ENCODE measurements around the gene FERMT1. TPM values are rescaled to one million over a fixed set of nuclear protein-coding genes. Genes with fewer than 3 reads are reported as not detected.
A peak's percentile ranks its signal among the peaks of the same experiment; 100 is the strongest.

The FERMT1 gene
- total and polyA plus RNA-seq, 2 of the 13 experiments (the other 11 are each of a cell fraction or from before 2014, with no cell fraction given), result 15.8 to 29.5 TPM

- TF ChIP-seq TOPORS (CRISPR knock-in tag; IDR thresholded peaks at IDR 0.05) (no peak), ATF7 (IDR thresholded peaks at IDR 0.05) (no peak), ATF7 (CRISPR knock-in tag; IDR thresholded peaks at IDR 0.05) (no peak), MBNL3 (CRISPR knock-in tag; conservative IDR thresholded peaks at IDR 0.05) (no peak)
Observed at GRCh38 chr20:6116758-6117157, 6.1 kb downstream of the FERMT1 start (continued).

- Histone ChIP-seq H4K20me1 (ENCODE audit: insufficient read depth, low read length) (no peaks in the 10 kb centered on the region), H3K36me3 (replicated peaks in 1 of 2; ENCODE audit: control insufficient read depth in 1 of 2, insufficient read depth in 2 of 2, low read length in 2 of 2) (peaks cover 28 to 59% of the 10 kb centered on the region in 2 experiments), H2AFZ (ENCODE audit: low read length) (no peak overlapping the region), H3K27ac (ENCODE audit: extremely low read length, insufficient read depth, low read length) (no peak overlapping the region), H3K4me2 (ENCODE audit: low read depth, low read length) (no peak overlapping the region), H3K9ac (ENCODE audit: insufficient read depth, low read depth, low read length) (no peak overlapping the region), H3K27me3 (ENCODE audit: control insufficient read depth in 1 of 2, insufficient read depth in 2 of 2, low read length in 2 of 2) (no peaks in the 10 kb centered on the region), H3K4me1 (ENCODE audit: insufficient read depth, low read length) (peaks cover 3% of the 10 kb centered on the region; the same call in 1 of the 2 replicates), H3K9me3 (ENCODE audit: low read length) (no peaks in the 10 kb centered on the region), H3K79me2 (ENCODE audit: insufficient read depth, low read length) (no peaks in the 10 kb centered on the region), H3K4me3 (replicated peaks in 1 of 3; ENCODE audit: insufficient read depth in 1 of 3, low read depth in 2 of 3, low read length in 3 of 3) (no peak overlapping the region)
- ChIA-PET CTCF (ENCODE audit: low intra/inter-chr PET ratio, low total read pairs) (no interaction called here), POLR2A (no interaction called here)
- no peak for ATAC-seq
- no peak for FAIRE-seq
- 98% methylated on average over 3 of the region's 3 CpGs for WGBS (ENCODE audit: low lambda C conversion rate)
- TF ChIP-seq ZNF292 (CRISPR knock-in tag; IDR thresholded peaks at IDR 0.05; ENCODE audit: borderline replicate concordance, low read depth) (no peak), ZNF644 (CRISPR knock-in tag; IDR thresholded peaks at IDR 0.05; ENCODE audit: low read depth) (no peak), ATF7-NPFF (CRISPR knock-in tag; IDR thresholded peaks at IDR 0.05; ENCODE audit: low read depth) (no peak), ZNF282 (IDR thresholded peaks at IDR 0.05; ENCODE audit: partially characterized antibody) (no peak)
- intact Hi-C loops (cut with micrococcal nuclease; ENCODE audit: unreplicated experiment), result no loop called here
- BruUV-seq (replicated peaks), result no TSS peak
- in situ Hi-C loops (cut with HindIII; ENCODE audit: extremely low pct_ligation_motif_present, low pct_unique_long_range_greater_than_20kb), result no loop called here
- DNase-seq (ENCODE audit: low spot score), result no peak
Observed at GRCh38 chr20:6115221-6115895, 7.5 kb downstream of the FERMT1 start.

GRCh38 chr20:6114696-6115095 lies 8.1 kb downstream of the FERMT1 start:
- FAIRE-seq, result no peak
- CTCF ChIA-PET (ENCODE audit: low intra/inter-chr PET ratio, low total read pairs), result no interaction called here

More at GRCh38 chr20:6114696-6115095, 8.1 kb downstream of the FERMT1 start:
- Histone ChIP-seq H3K27ac (ENCODE audit: extremely low read length, insufficient read depth, low read length) (no peak overlapping the region), H3K4me3 (replicated peaks in 1 of 3; ENCODE audit: insufficient read depth in 1 of 3, low read depth in 2 of 3, low read length in 3 of 3) (no peak overlapping the region), H2AFZ (ENCODE audit: low read length) (no peak overlapping the region), H3K79me2 (ENCODE audit: insufficient read depth, low read length) (no peaks in the 10 kb centered on the region), H3K36me3 (replicated peaks in 1 of 2; ENCODE audit: control insufficient read depth in 1 of 2, insufficient read depth in 2 of 2, low read length in 2 of 2) (peaks cover 33 to 66% of the 10 kb centered on the region in 2 experiments), H3K9ac (ENCODE audit: insufficient read depth, low read depth, low read length) (no peak overlapping the region), H3K9me3 (ENCODE audit: low read length) (no peaks in the 10 kb centered on the region), H4K20me1 (ENCODE audit: insufficient read depth, low read length) (no peaks in the 10 kb centered on the region), H3K27me3 (ENCODE audit: control insufficient read depth in 1 of 2, insufficient read depth in 2 of 2, low read length in 2 of 2) (no peaks in the 10 kb centered on the region), H3K4me2 (ENCODE audit: low read depth, low read length) (no peak overlapping the region), H3K4me1 (ENCODE audit: insufficient read depth, low read length) (no peaks in the 10 kb centered on the region)
- ATAC-seq, result no peak
- BruUV-seq (replicated peaks), result no TSS peak
- intact Hi-C loops (cut with micrococcal nuclease; ENCODE audit: unreplicated experiment), result no loop called here
- in situ Hi-C loops (cut with HindIII; ENCODE audit: extremely low pct_ligation_motif_present, low pct_unique_long_range_greater_than_20kb), result no loop called here
- no peak for DNase-seq (ENCODE audit: low spot score)
- 88% methylated on average over 1 of the region's 1 CpG for WGBS (ENCODE audit: low lambda C conversion rate)
- no peak for TF ChIP-seq HOXA7 (CRISPR knock-in tag; IDR thresholded peaks at IDR 0.05)
- TF ChIP-seq ZNF354B (CRISPR knock-in tag; IDR thresholded peaks at IDR 0.05), result peak; percentile 76; the same call in 1 of the 2 replicates
- TF ChIP-seq ZNF431 (CRISPR knock-in tag; IDR thresholded peaks at IDR 0.05; ENCODE audit: borderline replicate concordance, low read depth), result no peak
- POLR2A ChIA-PET, result no interaction called here
